B cell (primary cell): ENCODE results near the gene DGCR2. TPM values are rescaled to one million over a fixed set of nuclear protein-coding genes. Genes with fewer than 3 reads are reported as not detected.

Experiments used
- ATAC-seq: fragments of 200-7000 bp; cut with Tn5 transposase; one replicate; pipeline ENCODE4 v1.10.0; 2021; ENCODE audit warnings: low read depth, mild to moderate bottlenecking, moderate number of reproducible peaks, moderate library complexity
- CTCF ChIA-PET: fragments of 350-600 bp; sonication (Branson Sonifier 250); formaldehyde crosslinking; loops from one replicate; lab custom pipeline; 2021; ENCODE audit warnings: antibody characterized with exemption, inconsistent platforms; lab: Charles Lee
- POLR2A ChIA-PET: fragments of 350-600 bp; sonication (Branson Sonifier 250); formaldehyde crosslinking; loops from one replicate; lab custom pipeline; 2021; ENCODE audit warnings: antibody characterized with exemption; lab: Charles Lee
- DNase-seq: peaks from one replicate; pipeline ENCODE4 v3.0.0; 2013
- H2AFZ ChIP-seq: 2 replicates; pipeline ENCODE4 v1.6.1; 2012; ENCODE audit warnings: mild to moderate bottlenecking, low read depth, low read length; ENCODE audit not compliant: insufficient read depth, poor library complexity, severe bottlenecking
- H3K27ac ChIP-seq, 2 donors: 1 replicate in 1 of 2; 2 replicates in 1 of 2; pipeline ENCODE4 v1.5.1; 2012 to 2013; ENCODE audit warnings: low read length in 2 of 2, mild to moderate bottlenecking in 2 of 2, moderate library complexity in 1 of 2
- H3K27me3 ChIP-seq, 4 experiments: fragments of 200-600 bp in 1 of 4; sonication (generic) in 1 of 4; replicated peaks in 1 of 4; 1 replicate in 2 of 4; 2 replicates in 2 of 4; pipeline versions ENCODE4 v1.6.1 to v1.7.0; 2013 to 2016; ENCODE audit warnings: low read length in 3 of 4, mild to moderate bottlenecking in 2 of 4, mixed read lengths in 1 of 4, moderate library complexity in 1 of 4; ENCODE audit not compliant: insufficient read depth in 4 of 4, control insufficient read depth in 3 of 4; ENCODE audit errors: control extremely low read depth in 1 of 4
- H3K36me3 ChIP-seq, 2 experiments: replicated peaks in 1 of 2; 1 replicate in 1 of 2; 2 replicates in 1 of 2; pipeline versions ENCODE4 v1.6.1 to v1.7.1; 2013; ENCODE audit warnings: low read length in 1 of 2; ENCODE audit not compliant: insufficient read depth in 2 of 2, control insufficient read depth in 1 of 2; ENCODE audit errors: control extremely low read depth in 1 of 2, extremely low read depth in 1 of 2
- H3K4me1 ChIP-seq, 2 donors: fragments of 200-600 bp in 1 of 2; sonication (generic) in 1 of 2; 1 replicate in 1 of 2; 2 replicates in 1 of 2; pipeline versions ENCODE4 v1.5.1 to v1.6.1; 2013 to 2017; ENCODE audit warnings: low read length in 2 of 2; ENCODE audit not compliant: control insufficient read depth in 2 of 2, insufficient read depth in 2 of 2
- H3K4me2 ChIP-seq: replicated peaks from 2 replicates; pipeline ENCODE3; 2012; ENCODE audit warnings: mild to moderate bottlenecking, low read depth, low read length; ENCODE audit not compliant: poor library complexity, severe bottlenecking
- H3K4me3 ChIP-seq, 5 experiments: fragments of 200-600 bp in 1 of 5; sonication (generic) in 1 of 5; 1 replicate in 3 of 5; 2 replicates in 2 of 5; pipeline versions ENCODE4 v1.5.1 to v1.7.0; 2011 to 2016; ENCODE audit warnings: low read length in 4 of 5, mild to moderate bottlenecking in 4 of 5, low read depth in 2 of 5, control low read depth in 1 of 5, moderate library complexity in 1 of 5; ENCODE audit not compliant: insufficient read depth in 1 of 5; ENCODE audit errors: control extremely low read depth in 1 of 5, extremely low read depth in 1 of 5
- H3K79me2 ChIP-seq: fragments of 200-600 bp; sonication (generic); one replicate; pipeline ENCODE4 v1.6.0; 2016; ENCODE audit warnings: low read length; ENCODE audit not compliant: control insufficient read depth, insufficient read depth
- H3K9ac ChIP-seq: fragments of 200-600 bp; sonication (generic); 2 replicates; pipeline ENCODE4 v1.6.1; 2017; ENCODE audit warnings: mild to moderate bottlenecking, low read length, moderate library complexity
- H3K9me3 ChIP-seq, 3 donors: one replicate each; pipeline versions ENCODE4 v1.6.1 to v1.7.1; 2013; ENCODE audit warnings: low read length in 2 of 3; ENCODE audit not compliant: control insufficient read depth in 2 of 3, insufficient read depth in 1 of 3; ENCODE audit errors: control extremely low read depth in 1 of 3
- H4K20me1 ChIP-seq: 2 replicates; pipeline ENCODE4 v1.6.0; 2012; ENCODE audit warnings: mild to moderate bottlenecking, low read length; ENCODE audit not compliant: insufficient read depth, control insufficient read depth, poor library complexity, severe bottlenecking
- H3K27ac Mint-ChIP-seq: one replicate; pipeline ENCODE4 v1.8.0; 2021; ENCODE audit warnings: mixed read lengths
- H3K27me3 Mint-ChIP-seq: one replicate; pipeline ENCODE4 v1.8.0; 2021; ENCODE audit warnings: mixed read lengths
- H3K4me1 Mint-ChIP-seq: one replicate; pipeline ENCODE4 v1.8.0; 2021; ENCODE audit warnings: mixed read lengths
- H3K4me3 Mint-ChIP-seq: one replicate; pipeline ENCODE4 v1.8.0; 2021; ENCODE audit warnings: mixed read lengths
- H3K9me3 Mint-ChIP-seq: one replicate; pipeline ENCODE4 v1.8.0; 2022; ENCODE audit warnings: mixed read lengths; ENCODE audit not compliant: insufficient read depth
- EZH2 ChIP-seq: IDR thresholded peaks from 2 replicates; pipeline ENCODE4 v1.6.1; 2012; ENCODE audit warnings: borderline replicate concordance, low read depth, mild to moderate bottlenecking, moderate library complexity, low read length; ENCODE audit not compliant: insufficient read depth, poor library complexity, severe bottlenecking
- WGBS: methylation state at CpG from one replicate; pipeline ENCODE4 v1.1.5; 2013; ENCODE audit warnings: missing lambda C conversion rate; ENCODE audit not compliant: insufficient coverage; 5-methylcytosine and 5-hydroxymethylcytosine counted together
- intact Hi-C: fragments of 100-400 bp; cut with micrococcal nuclease; formaldehyde crosslinking; loops from one replicate; pipeline ENCODE4 v1.10.0; 2022
- polyA plus RNA-seq: library from polyadenylated mRNA; depleted of rRNA; stranded (reverse); fragments of >200 nt; gene quantifications from 2 replicates; pipeline ENCODE4 v1.2.3, GENCODE V29; 2012
- total RNA-seq, 2 donors: library from RNA; stranded (reverse); fragments of 120-200 nt in 1 of 2; gene quantifications; 1 replicate in 1 of 2; 2 replicates in 1 of 2; pipeline versions ENCODE4 v1.2.3 to v1.2.4, GENCODE V29; 2013 to 2022
- TF ChIP-seq, protein P1 (sequence below): fragments of 200-600 bp; IDR thresholded peaks from one replicate; pipeline ENCODE4 v1.8.0; 2022; ENCODE audit warnings: antibody characterized with exemption, mild to moderate bottlenecking

Gene DGCR2
- total and polyA plus RNA-seq, 2 donors (not counting 1 experiment from before 2014, with no cell fraction given): 28.8 to 49.5 TPM

DNA sequence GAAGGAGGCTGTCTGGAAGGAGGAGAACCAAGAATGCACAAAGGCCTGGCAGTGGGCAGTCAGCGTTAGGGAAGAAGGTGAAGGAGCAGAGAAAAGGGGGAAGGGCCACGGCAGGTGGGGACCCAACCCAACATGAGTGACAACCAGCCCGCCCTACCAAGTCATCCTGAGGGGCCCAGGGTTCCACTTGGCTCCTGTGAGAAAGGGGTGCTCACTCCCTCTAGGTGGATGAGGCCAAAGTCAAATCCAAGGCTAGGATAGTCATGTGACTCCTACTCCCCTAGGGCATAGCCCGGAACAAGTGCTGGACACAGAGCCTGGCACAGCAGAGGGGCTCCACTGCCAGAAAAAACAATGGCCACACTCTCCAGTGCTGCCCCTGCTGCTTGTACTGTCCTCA, 2.2 kb upstream of the DGCR2 start:
- H3K9ac ChIP-seq: no peak overlapping the region
- H3K4me3 ChIP-seq: no peak overlapping the region
- ChIA-PET POLR2A (no interaction called here), CTCF (interaction anchor here (0.9 to 1.4 kb wide), 2 partner anchors 13 to 55 kb away, joined by 3 to 4 read pairs; no protein-coding TSS in a partner anchor)
- H3K27ac ChIP-seq: no peak overlapping the region
- no peaks in the 10 kb centered on the region for H3K9me3 ChIP-seq
- DNase-seq (no peak), ATAC-seq (no peak)
- H3K36me3 ChIP-seq: no peaks in the 10 kb centered on the region
- H3K4me1 ChIP-seq: peaks cover 24 to 27% of the 10 kb centered on the region in 2 donors
- H3K4me1 Mint-ChIP-seq: peaks cover 25% of the 10 kb centered on the region
- H2AFZ ChIP-seq: no peak overlapping the region
- no peaks in the 10 kb centered on the region for H3K27me3 Mint-ChIP-seq
- no peaks in the 10 kb centered on the region for H3K9me3 Mint-ChIP-seq
- intact Hi-C loops: loop anchor here (5.0 kb wide), 1 partner anchor 323 kb away; the partner anchor contains the start of gene C22orf39
- H3K27me3 ChIP-seq: no peaks in the 10 kb centered on the region
- peaks cover 24% of the 10 kb centered on the region for H4K20me1 ChIP-seq
- TF ChIP-seq, protein P1, sequence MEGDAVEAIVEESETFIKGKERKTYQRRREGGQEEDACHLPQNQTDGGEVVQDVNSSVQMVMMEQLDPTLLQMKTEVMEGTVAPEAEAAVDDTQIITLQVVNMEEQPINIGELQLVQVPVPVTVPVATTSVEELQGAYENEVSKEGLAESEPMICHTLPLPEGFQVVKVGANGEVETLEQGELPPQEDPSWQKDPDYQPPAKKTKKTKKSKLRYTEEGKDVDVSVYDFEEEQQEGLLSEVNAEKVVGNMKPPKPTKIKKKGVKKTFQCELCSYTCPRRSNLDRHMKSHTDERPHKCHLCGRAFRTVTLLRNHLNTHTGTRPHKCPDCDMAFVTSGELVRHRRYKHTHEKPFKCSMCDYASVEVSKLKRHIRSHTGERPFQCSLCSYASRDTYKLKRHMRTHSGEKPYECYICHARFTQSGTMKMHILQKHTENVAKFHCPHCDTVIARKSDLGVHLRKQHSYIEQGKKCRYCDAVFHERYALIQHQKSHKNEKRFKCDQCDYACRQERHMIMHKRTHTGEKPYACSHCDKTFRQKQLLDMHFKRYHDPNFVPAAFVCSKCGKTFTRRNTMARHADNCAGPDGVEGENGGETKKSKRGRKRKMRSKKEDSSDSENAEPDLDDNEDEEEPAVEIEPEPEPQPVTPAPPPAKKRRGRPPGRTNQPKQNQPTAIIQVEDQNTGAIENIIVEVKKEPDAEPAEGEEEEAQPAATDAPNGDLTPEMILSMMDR: no peak
- TF ChIP-seq EZH2: no peak
- peaks cover 33% of the 10 kb centered on the region for H3K79me2 ChIP-seq
- H3K4me2 ChIP-seq: no peak overlapping the region
- no peak overlapping the region for H3K27ac Mint-ChIP-seq
- H3K4me3 Mint-ChIP-seq: no peak overlapping the region
- WGBS: 95% methylated on average over 2 of the region's 4 CpGs

DNA sequence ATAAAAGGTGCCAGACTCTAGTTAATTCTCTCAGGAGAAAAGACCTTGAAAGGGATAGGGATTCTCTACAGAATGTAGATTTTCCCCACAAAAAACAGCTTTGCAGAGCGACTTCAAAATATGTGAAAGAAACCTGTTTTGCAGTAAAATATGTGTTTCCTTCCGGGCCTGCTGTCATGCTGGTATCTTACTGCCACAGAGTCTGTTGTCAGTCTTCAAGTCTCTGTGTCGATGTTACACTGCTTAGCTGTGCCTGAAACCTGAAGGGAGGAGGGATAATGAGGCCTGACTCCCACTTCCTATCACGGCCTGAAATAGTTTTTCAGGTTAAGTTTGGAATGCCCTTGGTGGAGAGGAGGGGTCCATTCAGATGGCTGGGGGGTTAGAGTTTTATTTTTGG, 1.7 kb upstream of the DGCR2 start:
- TF ChIP-seq EZH2: no peak
- TF ChIP-seq, protein P1: no peak
- 93% methylated on average over 4 of the region's 4 CpGs for WGBS
- ATAC-seq: no peak
- Mint-ChIP-seq H3K4me1 (peaks cover 29% of the 10 kb centered on the region), H3K4me3 (no peak overlapping the region), H3K27ac (no peak overlapping the region), H3K27me3 (no peaks in the 10 kb centered on the region), H3K9me3 (no peaks in the 10 kb centered on the region)
- no peak overlapping the region for H2AFZ ChIP-seq
- H3K4me2 ChIP-seq: no peak overlapping the region
- H3K79me2 ChIP-seq: peaks cover 38% of the 10 kb centered on the region
- H3K9ac ChIP-seq: no peak overlapping the region
- DNase-seq: no peak
- H3K27me3 ChIP-seq: no peaks in the 10 kb centered on the region
- H3K27ac ChIP-seq: no peak overlapping the region
- H4K20me1 ChIP-seq: peaks cover 28% of the 10 kb centered on the region
- POLR2A ChIA-PET: interaction anchor here (0.6 kb wide), 1 partner anchor 500 kb away, joined by 8 read pairs; no protein-coding TSS in a partner anchor
- no peaks in the 10 kb centered on the region for H3K36me3 ChIP-seq
- intact Hi-C loops: loop anchor here (2.0 to 5.0 kb wide), 2 partner anchors 323 to 993 kb away; partner anchors contain the start of genes C22orf39, RANBP1 and TRMT2A
- no peaks in the 10 kb centered on the region for H3K9me3 ChIP-seq
- H3K4me1 ChIP-seq: peaks cover 29 to 32% of the 10 kb centered on the region in 2 donors
- no peak overlapping the region for H3K4me3 ChIP-seq
- CTCF ChIA-PET: interaction anchor here (0.9 to 1.4 kb wide), 2 partner anchors 12 to 56 kb away, joined by 3 to 4 read pairs; no protein-coding TSS in a partner anchor
